Breast epithelium (tissue), 3 donors: ENCODE measurements around the gene SCIMP.

ENCODE experiments used
- CTCF ChIP-seq, 3 donors: fragments of 450-650 bp; IDR thresholded peaks; one replicate each; pipeline ENCODE4 v1.5.1; 2016 to 2017; ENCODE audit warnings: antibody characterized with exemption in 3 of 3, mild to moderate bottlenecking in 3 of 3, moderate library complexity in 3 of 3
- POLR2AphosphoS5 ChIP-seq, 3 donors: sonication (generic); formaldehyde crosslinking; IDR thresholded peaks; one replicate each; pipeline ENCODE4 v1.6.1; 2017; ENCODE audit warnings: antibody characterized with exemption in 3 of 3

DNA sequence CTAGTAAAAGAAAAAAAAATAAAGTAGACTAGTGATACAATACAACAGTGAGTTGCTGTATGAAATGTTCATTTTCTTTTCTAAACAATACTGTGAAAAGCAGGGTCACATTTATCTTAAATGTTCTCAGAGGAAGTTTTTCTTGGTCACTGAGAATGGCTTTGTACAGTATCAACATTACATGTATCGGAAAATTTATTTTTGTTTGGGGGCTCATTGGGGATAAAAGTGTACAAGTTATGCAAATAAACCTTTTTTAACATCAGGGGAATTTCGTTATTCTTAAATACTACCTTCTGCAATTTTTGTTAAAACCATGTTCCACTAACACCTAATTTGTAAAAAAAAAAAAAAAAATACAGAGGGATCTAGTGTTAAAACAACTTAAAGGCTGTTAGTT is 34.3 kb downstream of the SCIMP start:
- no peak for TF ChIP-seq POLR2AphosphoS5 (IDR thresholded peaks at IDR 0.05)
- TF ChIP-seq CTCF (IDR thresholded peaks at IDR 0.05) = no peak
